HepG2 (cell line): ENCODE data around the gene IL1A. TPM values are rescaled to one million over a fixed set of nuclear protein-coding genes. Genes with fewer than 3 reads are reported as not detected.

ENCODE experiments used
- ADNP ChIP-seq: sonication (generic); formaldehyde crosslinking; IDR thresholded peaks from 2 replicates; pipeline ENCODE4 v1.4.0; 2020; ENCODE audit warnings: missing genetic modification reagents
- CC2D1A ChIP-seq: sonication (generic); formaldehyde crosslinking; IDR thresholded peaks from 2 replicates; pipeline ENCODE4 v1.8.1; 2023; ENCODE audit warnings: mild to moderate bottlenecking, missing genetic modification reagents
- CCAR2 ChIP-seq: fragments of 200-400 bp; formaldehyde crosslinking; optimal IDR thresholded peaks from 2 replicates; pipeline ENCODE3; 2018; ENCODE audit warnings: low read depth, mild to moderate bottlenecking, low read length, moderate library complexity
- FOXC1 ChIP-seq: sonication (generic); formaldehyde crosslinking; IDR thresholded peaks from 2 replicates; pipeline ENCODE4 v1.8.0; 2022; ENCODE audit warnings: mild to moderate bottlenecking, missing genetic modification reagents, borderline replicate concordance
- HIVEP1 ChIP-seq: sonication (generic); formaldehyde crosslinking; IDR thresholded peaks from 2 replicates; pipeline ENCODE4 v1.4.0; 2020; ENCODE audit warnings: mild to moderate bottlenecking, missing genetic modification reagents
- HOXA5 ChIP-seq: sonication (generic); formaldehyde crosslinking; IDR thresholded peaks from 2 replicates; pipeline ENCODE4 v1.4.0; 2020; ENCODE audit warnings: missing genetic modification reagents
- HOXA9 ChIP-seq: sonication (generic); formaldehyde crosslinking; IDR thresholded peaks from 2 replicates; pipeline ENCODE4 v1.8.1; 2022; ENCODE audit warnings: missing genetic modification reagents, mild to moderate bottlenecking, moderate library complexity, borderline replicate concordance
- KAT7 ChIP-seq: IDR thresholded peaks from 2 replicates; pipeline ENCODE4 v1.6.1; 2018; ENCODE audit warnings: borderline replicate concordance, missing compliant biosample characterization
- MAFF ChIP-seq: IDR thresholded peaks from 2 replicates; pipeline ENCODE4 v1.6.1; 2011; ENCODE audit warnings: low read depth, low read length, improper control_type of control experiment
- MAFG ChIP-seq: sonication (generic); formaldehyde crosslinking; IDR thresholded peaks from 2 replicates; pipeline ENCODE4 v1.5.1; 2020; ENCODE audit warnings: mild to moderate bottlenecking, missing genetic modification reagents
- RFXAP ChIP-seq: sonication (generic); formaldehyde crosslinking; IDR thresholded peaks from 2 replicates; pipeline ENCODE4 v1.4.0; 2020; ENCODE audit warnings: missing genetic modification reagents, borderline replicate concordance
- SAP130 ChIP-seq: IDR thresholded peaks from 2 replicates; pipeline ENCODE4 v1.6.1; 2016; ENCODE audit warnings: low read depth
- SIX1 ChIP-seq: sonication (generic); formaldehyde crosslinking; IDR thresholded peaks from 2 replicates; pipeline ENCODE4 v1.4.0; 2020; ENCODE audit warnings: missing genetic modification reagents, borderline replicate concordance
- SMARCC2 ChIP-seq: fragments of 450-650 bp; IDR thresholded peaks from 2 replicates; pipeline ENCODE4 v1.6.1; 2017; ENCODE audit warnings: antibody characterized with exemption, mild to moderate bottlenecking
- SP2 ChIP-seq: sonication (generic); formaldehyde crosslinking; IDR thresholded peaks from 2 replicates; pipeline ENCODE4 v1.5.1; 2020; ENCODE audit warnings: mild to moderate bottlenecking, missing genetic modification reagents
- ZFP41 ChIP-seq: sonication (generic); formaldehyde crosslinking; IDR thresholded peaks from 2 replicates; pipeline ENCODE4 v1.4.0; 2020; ENCODE audit warnings: mild to moderate bottlenecking, missing genetic modification reagents, borderline replicate concordance
- ZNF569 ChIP-seq: sonication (generic); formaldehyde crosslinking; IDR thresholded peaks from 2 replicates; pipeline ENCODE4 v1.5.0; 2020; ENCODE audit warnings: mild to moderate bottlenecking, missing genetic modification reagents, moderate library complexity, borderline replicate concordance
- ZNF607 ChIP-seq: sonication (generic); formaldehyde crosslinking; IDR thresholded peaks from 2 replicates; pipeline ENCODE4 v1.5.1; 2020; ENCODE audit warnings: missing genetic modification reagents, mild to moderate bottlenecking, borderline replicate concordance
- ZNF614 ChIP-seq: IDR thresholded peaks from 2 replicates; pipeline ENCODE4 v1.6.1; 2018; ENCODE audit warnings: missing biosample characterization, missing genetic modification reagents, inconsistent platforms, borderline replicate concordance
- ZNF773 ChIP-seq: sonication (generic); formaldehyde crosslinking; IDR thresholded peaks from 2 replicates; pipeline ENCODE4 v1.4.0; 2020; ENCODE audit warnings: missing genetic modification reagents, borderline replicate concordance
- ZNF839 ChIP-seq: sonication (generic); formaldehyde crosslinking; IDR thresholded peaks from 2 replicates; pipeline ENCODE4 v1.4.0; 2020; ENCODE audit warnings: missing genetic modification reagents, mild to moderate bottlenecking, borderline replicate concordance
- polyA plus RNA-seq, 8 experiments: library from polyadenylated mRNA; depleted of rRNA in 3 of 8; stranded (reverse) in 7 of 8; unstranded in 1 of 8; fragments of >200 nt; fragmentation: Illumina TruSeq in 4 of 8; extraction: Trizol in 4 of 8; gene quantifications; 2 replicates each; pipeline versions ENCODE4 v1.2.1 to v1.2.3, GENCODE V29; 2011 to 2016; ENCODE audit warnings: low read depth in 4 of 8, missing spikeins in 1 of 8, mixed read lengths in 1 of 8; ENCODE audit not compliant: insufficient read depth in 1 of 8
- total RNA-seq, 5 experiments: library from RNA; depleted of rRNA; stranded (reverse); fragments of >200 nt; fragmentation: Illumina TruSeq; extraction: Trizol; gene quantifications; 2 replicates each; pipeline ENCODE4 v1.2.3, GENCODE V29; 2016; ENCODE audit warnings: low read depth in 1 of 5
- TF ChIP-seq, protein P1 (sequence below): sonication (generic); formaldehyde crosslinking; IDR thresholded peaks from 2 replicates; pipeline ENCODE4 v1.5.0; 2020; ENCODE audit warnings: mild to moderate bottlenecking, low read depth, missing genetic modification reagents, borderline replicate concordance
- TF ChIP-seq, protein P2 (sequence below): sonication (generic); formaldehyde crosslinking; IDR thresholded peaks from 2 replicates; pipeline ENCODE4 v1.5.0; 2020; ENCODE audit warnings: missing genetic modification reagents
- TF ChIP-seq, protein P3 (sequence below): sonication (generic); formaldehyde crosslinking; IDR thresholded peaks from 2 replicates; pipeline ENCODE4 v1.5.1; 2020; ENCODE audit warnings: missing genetic modification reagents, mild to moderate bottlenecking, borderline replicate concordance

IL1A gene
- total and polyA plus RNA-seq, 2 of the 13 experiments (the other 11 are each of a cell fraction or from before 2014, with no cell fraction given): not detected

GRCh38 chr2:112726487-112727190 is 57.7 kb downstream of the IL1A start (continued):
- TF ChIP-seq HOXA9 (CRISPR knock-in tag): no peak
- TF ChIP-seq, protein P1, sequence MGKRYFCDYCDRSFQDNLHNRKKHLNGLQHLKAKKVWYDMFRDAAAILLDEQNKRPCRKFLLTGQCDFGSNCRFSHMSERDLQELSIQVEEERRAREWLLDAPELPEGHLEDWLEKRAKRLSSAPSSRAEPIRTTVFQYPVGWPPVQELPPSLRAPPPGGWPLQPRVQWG: no peak
- no peak for TF ChIP-seq ZNF569
- TF ChIP-seq MAFF: no peak
- peak; percentile 82 for TF ChIP-seq SAP130 (CRISPR knock-in tag)
- TF ChIP-seq, protein P2, sequence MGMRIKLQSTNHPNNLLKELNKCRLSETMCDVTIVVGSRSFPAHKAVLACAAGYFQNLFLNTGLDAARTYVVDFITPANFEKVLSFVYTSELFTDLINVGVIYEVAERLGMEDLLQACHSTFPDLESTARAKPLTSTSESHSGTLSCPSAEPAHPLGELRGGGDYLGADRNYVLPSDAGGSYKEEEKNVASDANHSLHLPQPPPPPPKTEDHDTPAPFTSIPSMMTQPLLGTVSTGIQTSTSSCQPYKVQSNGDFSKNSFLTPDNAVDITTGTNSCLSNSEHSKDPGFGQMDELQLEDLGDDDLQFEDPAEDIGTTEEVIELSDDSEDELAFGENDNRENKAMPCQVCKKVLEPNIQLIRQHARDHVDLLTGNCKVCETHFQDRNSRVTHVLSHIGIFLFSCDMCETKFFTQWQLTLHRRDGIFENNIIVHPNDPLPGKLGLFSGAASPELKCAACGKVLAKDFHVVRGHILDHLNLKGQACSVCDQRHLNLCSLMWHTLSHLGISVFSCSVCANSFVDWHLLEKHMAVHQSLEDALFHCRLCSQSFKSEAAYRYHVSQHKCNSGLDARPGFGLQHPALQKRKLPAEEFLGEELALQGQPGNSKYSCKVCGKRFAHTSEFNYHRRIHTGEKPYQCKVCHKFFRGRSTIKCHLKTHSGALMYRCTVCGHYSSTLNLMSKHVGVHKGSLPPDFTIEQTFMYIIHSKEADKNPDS (CRISPR knock-in tag): no peak
- TF ChIP-seq HIVEP1 (CRISPR knock-in tag): 0 out of 2 replicates have a peak, but pooled peaks have one; percentile 49
- TF ChIP-seq FOXC1 (CRISPR knock-in tag): no peak
- TF ChIP-seq ZNF607 (CRISPR knock-in tag): 0 out of 2 replicates have a peak, but pooled peaks have one; percentile 26
- 0 out of 2 replicates have a peak, but pooled peaks have one; percentile 37 for TF ChIP-seq RFXAP
- TF ChIP-seq ZNF773 (CRISPR knock-in tag): no peak
- no peak for TF ChIP-seq SIX1
- no peak for TF ChIP-seq CC2D1A
- no peak for TF ChIP-seq SMARCC2
- peak; percentile 79; the same call in 1 of the 2 replicates for TF ChIP-seq HOXA5 (CRISPR knock-in tag)
- no peak; the same call in 1 of the 2 replicates for TF ChIP-seq ZFP41 (CRISPR knock-in tag)
- TF ChIP-seq, protein P3, sequence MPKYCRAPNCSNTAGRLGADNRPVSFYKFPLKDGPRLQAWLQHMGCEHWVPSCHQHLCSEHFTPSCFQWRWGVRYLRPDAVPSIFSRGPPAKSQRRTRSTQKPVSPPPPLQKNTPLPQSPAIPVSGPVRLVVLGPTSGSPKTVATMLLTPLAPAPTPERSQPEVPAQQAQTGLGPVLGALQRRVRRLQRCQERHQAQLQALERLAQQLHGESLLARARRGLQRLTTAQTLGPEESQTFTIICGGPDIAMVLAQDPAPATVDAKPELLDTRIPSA (CRISPR knock-in tag): no peak
- no peak for TF ChIP-seq ADNP (CRISPR knock-in tag)
- peak; percentile 44; the same call in 1 of the 2 replicates for TF ChIP-seq KAT7 (CRISPR knock-in tag)
- TF ChIP-seq MAFG: no peak
- no peak for TF ChIP-seq ZNF839 (CRISPR knock-in tag)
- TF ChIP-seq CCAR2: no peak
- peak; percentile 88 for TF ChIP-seq ZNF614 (CRISPR knock-in tag)
- no peak for TF ChIP-seq SP2 (CRISPR knock-in tag)
